PC-9 (cell line): ENCODE results near the gene TF. TPM values are rescaled to one million over a fixed set of nuclear protein-coding genes. Genes with fewer than 3 reads are reported as not detected.

Experiments
- BruUV-seq: library from RNA; stranded (reverse); fragments of 400-500 nt; replicated peaks from 2 replicates; lab custom pipeline; 2021; lab: Mats Ljungman, UMichigan
- CTCF ChIA-PET: fragments of 300-600 bp; sonication (Branson Sonifier 250); formaldehyde crosslinking; loops from one replicate; lab custom pipeline; 2022; ENCODE audit warnings: antibody characterized with exemption; lab: Charles Lee
- POLR2A ChIA-PET: fragments of 300-600 bp; sonication (Branson Sonifier 250); formaldehyde crosslinking; loops from one replicate; lab custom pipeline; 2022; ENCODE audit warnings: antibody characterized with exemption; ENCODE audit not compliant: unreplicated experiment; lab: Charles Lee
- DNase-seq, 2 experiments: peaks; one replicate each; pipeline versions ENCODE4 v3.0.0 to v3.0.0-alpha.2; 2015 to 2022; ENCODE audit warnings: mixed read lengths in 1 of 2
- H2AFZ ChIP-seq: fragments of 200-600 bp; sonication (generic); 2 replicates; pipeline ENCODE4 v1.8.1; 2017; ENCODE audit warnings: antibody characterized with exemption
- H3F3A ChIP-seq: fragments of 200-600 bp; sonication (generic); 2 replicates; pipeline ENCODE4 v1.8.1; 2017; ENCODE audit warnings: antibody characterized with exemption, mild to moderate bottlenecking, low read depth; ENCODE audit not compliant: insufficient read depth
- H3K27ac ChIP-seq: fragments of 200-600 bp; sonication (generic); 2 replicates; pipeline ENCODE4 v1.6.1; 2016; ENCODE audit warnings: mixed run types
- H3K27me3 ChIP-seq: fragments of 200-600 bp; sonication (generic); 2 replicates; pipeline ENCODE4 v1.6.1; 2016; ENCODE audit warnings: low read depth, mixed run types; ENCODE audit not compliant: insufficient read depth
- H3K36me3 ChIP-seq: fragments of 200-600 bp; sonication (generic); 2 replicates; pipeline ENCODE4 v1.6.1; 2016; ENCODE audit warnings: low read depth, mixed run types
- H3K4me1 ChIP-seq: fragments of 200-600 bp; sonication (generic); replicated peaks from 2 replicates; pipeline ENCODE4 v1.6.1; 2016; ENCODE audit warnings: mixed run types; ENCODE audit not compliant: insufficient read depth
- H3K4me2 ChIP-seq: fragments of 200-600 bp; sonication (generic); 2 replicates; pipeline ENCODE4 v1.6.1; 2017; ENCODE audit warnings: mixed run types
- H3K4me3 ChIP-seq: fragments of 200-600 bp; sonication (generic); 2 replicates; pipeline ENCODE4 v1.6.1; 2016; ENCODE audit warnings: mixed run types
- H3K79me2 ChIP-seq: fragments of 200-600 bp; sonication (generic); 2 replicates; pipeline ENCODE4 v1.6.1; 2017; ENCODE audit warnings: low read depth, mixed run types
- H3K9me2 ChIP-seq: fragments of 200-600 bp; sonication (generic); 2 replicates; pipeline ENCODE4 v1.8.1; 2017; ENCODE audit warnings: mild to moderate bottlenecking; ENCODE audit not compliant: insufficient read depth
- H3K9me3 ChIP-seq: fragments of 200-600 bp; sonication (generic); 2 replicates; pipeline ENCODE4 v1.8.1; 2016; ENCODE audit warnings: low read depth; ENCODE audit not compliant: insufficient read depth
- H4K20me1 ChIP-seq: fragments of 200-600 bp; sonication (generic); 2 replicates; pipeline ENCODE4 v1.8.1; 2017; ENCODE audit not compliant: insufficient read depth
- EZH2 ChIP-seq: fragments of 200-600 bp; sonication (generic); IDR thresholded peaks from 2 replicates; pipeline ENCODE4 v1.8.0; 2017; ENCODE audit warnings: antibody characterized with exemption, low read depth
- intact Hi-C: fragments of 100-400 bp; cut with micrococcal nuclease; formaldehyde crosslinking; loops from one replicate; pipeline ENCODE4 v1.10.0; 2022; ENCODE audit not compliant: unreplicated experiment
- total RNA-seq: library from RNA; stranded (reverse); gene quantifications from 2 replicates; pipeline ENCODE4 v1.2.3, GENCODE V29; 2021
- TF ChIP-seq, protein P1 (sequence below): fragments of 200-600 bp; sonication (generic); conservative IDR thresholded peaks from 2 replicates; pipeline ENCODE4 v1.6.1; 2017; ENCODE audit warnings: mixed run types, antibody characterized with exemption, mild to moderate bottlenecking, moderate library complexity

Gene TF
- total RNA-seq, 1 experiment from 2014 or later = 0.24 TPM

DNA sequence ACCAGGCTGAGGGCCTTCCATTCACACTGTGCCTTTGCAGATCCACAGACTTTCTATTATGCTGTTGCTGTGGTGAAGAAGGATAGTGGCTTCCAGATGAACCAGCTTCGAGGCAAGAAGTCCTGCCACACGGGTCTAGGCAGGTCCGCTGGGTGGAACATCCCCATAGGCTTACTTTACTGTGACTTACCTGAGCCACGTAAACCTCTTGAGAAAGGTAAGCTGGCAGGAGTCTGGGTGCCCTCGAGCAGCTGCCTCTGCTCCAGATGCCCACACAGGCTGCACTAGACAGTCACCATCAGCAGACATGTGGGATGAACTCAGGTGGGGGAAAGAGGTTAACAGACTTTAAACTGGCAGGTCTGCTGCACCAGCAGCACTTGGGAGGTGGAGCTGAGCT lies 8.3 kb downstream of the TF start:
- DNase-seq = no peak

GRCh38 chr3:133754973-133755828 lies 9.0 kb downstream of the TF start:
- Histone ChIP-seq H3K4me3 (no peak overlapping the region), H3K9me2 (no peaks in the 10 kb centered on the region), H3K36me3 (no peaks in the 10 kb centered on the region), H2AFZ (no peak overlapping the region), H3K27ac (no peak overlapping the region), H3K4me2 (no peak overlapping the region), H3K79me2 (no peaks in the 10 kb centered on the region), H3K27me3 (peaks cover 15% of the 10 kb centered on the region; the same call in 1 of the 2 replicates), H3F3A (no peaks in the 10 kb centered on the region), H3K9me3 (no peaks in the 10 kb centered on the region), H4K20me1 (no peaks in the 10 kb centered on the region), H3K4me1 (no peaks in the 10 kb centered on the region)
- no TSS peak for BruUV-seq
- POLR2A ChIA-PET = no interaction called here
- no peak for DNase-seq
- CTCF ChIA-PET = no interaction called here
- no peak for TF ChIP-seq EZH2
- TF ChIP-seq, protein P1, sequence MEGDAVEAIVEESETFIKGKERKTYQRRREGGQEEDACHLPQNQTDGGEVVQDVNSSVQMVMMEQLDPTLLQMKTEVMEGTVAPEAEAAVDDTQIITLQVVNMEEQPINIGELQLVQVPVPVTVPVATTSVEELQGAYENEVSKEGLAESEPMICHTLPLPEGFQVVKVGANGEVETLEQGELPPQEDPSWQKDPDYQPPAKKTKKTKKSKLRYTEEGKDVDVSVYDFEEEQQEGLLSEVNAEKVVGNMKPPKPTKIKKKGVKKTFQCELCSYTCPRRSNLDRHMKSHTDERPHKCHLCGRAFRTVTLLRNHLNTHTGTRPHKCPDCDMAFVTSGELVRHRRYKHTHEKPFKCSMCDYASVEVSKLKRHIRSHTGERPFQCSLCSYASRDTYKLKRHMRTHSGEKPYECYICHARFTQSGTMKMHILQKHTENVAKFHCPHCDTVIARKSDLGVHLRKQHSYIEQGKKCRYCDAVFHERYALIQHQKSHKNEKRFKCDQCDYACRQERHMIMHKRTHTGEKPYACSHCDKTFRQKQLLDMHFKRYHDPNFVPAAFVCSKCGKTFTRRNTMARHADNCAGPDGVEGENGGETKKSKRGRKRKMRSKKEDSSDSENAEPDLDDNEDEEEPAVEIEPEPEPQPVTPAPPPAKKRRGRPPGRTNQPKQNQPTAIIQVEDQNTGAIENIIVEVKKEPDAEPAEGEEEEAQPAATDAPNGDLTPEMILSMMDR = no peak
- intact Hi-C loops = no loop called here

More for the DNA sequence above, 8.3 kb downstream of the TF start:
- intact Hi-C loops = no loop called here
- Histone ChIP-seq H3K79me2 (no peaks in the 10 kb centered on the region), H3K36me3 (no peaks in the 10 kb centered on the region), H3K27me3 (peaks cover 15% of the 10 kb centered on the region; the same call in 1 of the 2 replicates), H3F3A (no peaks in the 10 kb centered on the region), H3K9me2 (no peaks in the 10 kb centered on the region), H3K9me3 (no peaks in the 10 kb centered on the region), H3K27ac (no peak overlapping the region), H3K4me1 (no peaks in the 10 kb centered on the region), H3K4me3 (no peak overlapping the region), H3K4me2 (no peak overlapping the region), H2AFZ (no peak overlapping the region), H4K20me1 (no peaks in the 10 kb centered on the region)
- no peak for TF ChIP-seq EZH2
- TF ChIP-seq, protein P1 = no peak
- no TSS peak for BruUV-seq
- ChIA-PET CTCF (no interaction called here), POLR2A (no interaction called here)

DNA sequence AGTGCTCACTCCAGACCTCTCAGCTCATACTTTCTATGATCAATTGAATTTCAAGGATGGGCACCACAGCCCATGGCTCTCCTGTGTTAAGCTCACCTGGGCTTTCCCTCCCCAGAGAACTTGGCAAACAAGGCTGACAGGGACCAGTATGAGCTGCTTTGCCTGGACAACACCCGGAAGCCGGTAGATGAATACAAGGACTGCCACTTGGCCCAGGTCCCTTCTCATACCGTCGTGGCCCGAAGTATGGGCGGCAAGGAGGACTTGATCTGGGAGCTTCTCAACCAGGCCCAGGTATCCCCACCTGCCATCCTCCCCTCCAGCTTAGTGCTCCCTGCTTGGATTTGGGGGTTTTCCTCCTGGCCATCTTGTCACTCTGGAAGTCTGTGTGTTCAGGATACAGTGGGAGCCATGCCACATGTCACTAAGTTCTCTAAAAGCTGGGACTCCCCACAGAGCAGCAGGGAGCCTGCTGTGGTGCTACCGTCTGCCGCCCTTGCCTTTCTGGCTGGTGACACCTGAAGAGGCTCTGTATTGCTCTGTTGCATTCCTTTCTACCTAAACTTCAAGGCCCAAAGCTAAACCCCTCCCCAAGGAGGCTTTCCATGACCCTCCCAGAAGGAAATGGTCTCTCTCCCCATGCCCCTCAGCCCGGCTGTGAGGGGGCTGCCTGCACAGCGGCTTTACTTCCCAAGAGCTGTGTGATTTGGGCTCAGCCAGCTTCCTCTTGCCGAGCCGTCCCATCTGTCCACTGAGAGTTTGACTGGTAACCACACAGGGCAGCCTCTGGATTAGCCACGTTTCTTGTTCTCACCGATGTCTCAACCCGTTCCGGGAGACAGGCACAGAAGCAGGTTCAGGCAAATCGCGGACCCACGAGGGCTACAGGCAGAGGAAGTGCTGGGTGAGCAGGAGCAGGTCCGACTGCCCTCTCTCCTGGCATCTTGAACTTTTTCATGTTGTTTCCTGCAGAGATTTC lies 10.8 kb downstream of the TF start:
- Histone ChIP-seq H3F3A (no peaks in the 10 kb centered on the region), H3K9me2 (no peaks in the 10 kb centered on the region), H3K9me3 (no peaks in the 10 kb centered on the region), H4K20me1 (no peaks in the 10 kb centered on the region), H3K27me3 (peaks cover 25% of the 10 kb centered on the region), H3K36me3 (no peaks in the 10 kb centered on the region), H3K27ac (no peak overlapping the region), H3K4me3 (no peak overlapping the region), H3K79me2 (no peaks in the 10 kb centered on the region), H3K4me1 (no peaks in the 10 kb centered on the region), H3K4me2 (no peak overlapping the region), H2AFZ (no peak overlapping the region)
- intact Hi-C loops = no loop called here
- BruUV-seq = no TSS peak
- CTCF ChIA-PET = no interaction called here
- TF ChIP-seq, protein P1 = no peak
- no peak for DNase-seq
- POLR2A ChIA-PET = no interaction called here
